GM18868 (cell line): Measurements from ENCODE around the gene CHID1.
A peak's percentile ranks its signal among the peaks of the same experiment; 100 is the strongest.

Source experiments
- ATAC-seq: cut with Tn5 transposase; IDR thresholded peaks from one replicate; pipeline ENCODE4 v1.9.1; 2021; ENCODE audit warnings: mild to moderate bottlenecking, moderate library complexity; ENCODE audit not compliant: unreplicated experiment

The CHID1 gene

DNA sequence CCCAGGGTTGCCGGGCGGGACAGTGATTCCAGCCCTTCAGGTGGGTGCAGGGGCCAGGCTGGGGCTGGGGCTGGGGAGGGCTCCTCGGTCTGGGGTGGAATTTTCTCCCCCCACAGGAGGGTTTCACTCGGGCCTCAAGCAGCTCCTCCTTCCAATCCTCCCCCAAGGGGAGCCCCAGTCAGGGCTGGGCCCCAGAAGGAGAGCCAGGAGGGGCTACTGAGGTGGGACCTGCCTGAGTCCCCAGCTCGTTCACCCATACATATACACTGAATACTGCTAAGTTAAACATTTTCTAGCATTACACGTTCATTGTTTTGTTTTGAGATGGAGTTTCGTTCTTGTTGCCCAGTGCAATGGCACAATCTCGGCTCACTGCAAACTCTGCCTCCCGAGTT is 84.4 kb downstream of the CHID1 start:
- no peak for ATAC-seq

DNA sequence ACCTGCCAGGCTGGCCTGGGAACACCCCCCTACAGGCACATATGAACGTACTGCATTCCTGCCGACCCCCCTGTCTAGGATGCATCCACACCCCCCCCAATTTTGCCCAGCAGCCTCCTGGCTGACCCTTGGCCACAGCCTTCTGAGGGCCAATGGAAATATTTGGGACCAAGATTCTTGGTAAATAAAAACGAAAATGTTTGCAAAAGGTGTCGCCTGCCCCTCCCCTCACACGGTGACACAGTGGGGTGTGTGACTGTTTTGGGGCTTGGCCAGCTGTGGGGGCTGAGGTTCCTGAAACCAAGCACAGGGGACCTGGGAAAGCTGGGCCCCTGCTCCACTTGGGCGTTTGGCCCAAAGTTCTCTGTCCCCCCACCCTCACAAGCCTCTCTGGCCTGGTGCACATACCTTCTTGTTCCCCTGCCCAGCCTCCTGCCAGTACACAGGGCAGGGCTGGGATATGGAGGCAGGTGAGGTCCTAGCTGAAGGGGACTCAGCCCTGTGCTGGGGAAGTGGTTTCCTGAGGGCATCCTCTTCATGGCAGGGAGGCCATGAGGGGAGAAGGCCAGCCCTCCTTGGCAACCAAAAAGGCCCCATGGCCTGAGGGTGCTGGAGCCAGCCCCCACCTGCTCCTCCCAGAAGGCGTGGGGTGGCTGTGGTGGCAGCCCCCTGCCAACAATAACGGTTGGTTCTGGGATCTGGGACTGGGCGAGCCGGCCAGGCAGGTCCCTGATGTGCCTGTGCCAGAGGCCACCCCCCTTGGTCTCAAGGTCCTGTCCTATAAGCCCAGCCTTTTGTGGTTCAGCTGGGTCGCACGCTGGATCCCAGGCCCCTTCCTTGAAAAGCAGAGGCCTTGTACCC is 85.0 kb downstream of the CHID1 start:
- ATAC-seq: no peak

DNA sequence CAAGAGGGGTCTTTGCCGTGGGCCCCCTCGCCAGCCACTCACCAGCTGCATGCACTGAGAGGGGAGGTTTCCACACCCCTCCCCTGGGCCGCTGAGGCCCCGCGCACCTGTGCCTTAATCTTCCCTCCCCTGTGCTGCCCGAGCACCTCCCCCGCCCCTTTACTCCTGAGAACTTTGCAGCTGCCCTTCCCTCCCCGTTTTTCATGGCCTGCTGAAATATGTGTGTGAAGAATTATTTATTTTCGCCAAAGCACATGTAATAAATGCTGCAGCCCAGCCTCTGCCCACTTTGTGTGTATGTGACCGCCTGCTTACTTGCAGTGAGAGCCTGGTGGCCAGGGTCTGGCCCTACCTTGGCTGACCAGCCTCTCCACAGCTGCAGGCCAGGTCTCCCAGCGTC is 85.7 kb downstream of the CHID1 start:
- ATAC-seq: no peak

DNA sequence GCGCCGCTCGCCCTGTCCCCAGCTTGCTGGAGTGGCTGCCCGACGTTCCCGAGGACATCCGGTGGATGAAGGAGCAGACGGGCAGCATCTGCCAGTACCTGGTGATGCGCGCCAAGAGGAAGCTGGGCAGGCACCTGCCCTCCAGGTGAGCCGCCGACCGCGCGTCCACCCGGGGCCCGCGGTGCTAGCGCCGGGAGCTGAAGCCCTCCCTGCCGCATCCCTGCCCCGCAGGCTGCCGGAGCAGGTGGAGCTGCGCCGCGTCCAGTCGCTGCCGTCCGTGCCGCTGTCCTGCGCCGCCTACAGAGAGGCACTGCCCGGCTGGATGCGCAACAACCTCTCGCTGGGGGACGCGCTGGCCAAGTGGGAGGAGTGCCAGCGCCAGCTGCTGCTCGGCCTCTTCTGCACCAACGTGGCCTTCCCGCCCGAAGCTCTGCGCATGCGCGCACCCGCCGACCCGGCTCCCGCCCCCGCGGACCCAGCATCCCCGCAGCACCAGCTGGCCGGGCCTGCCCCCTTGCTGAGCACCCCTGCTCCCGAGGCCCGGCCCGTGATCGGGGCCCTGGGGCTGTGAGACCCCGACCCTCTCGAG is 86.2 kb downstream of the CHID1 start:
- ATAC-seq: no peak

DNA sequence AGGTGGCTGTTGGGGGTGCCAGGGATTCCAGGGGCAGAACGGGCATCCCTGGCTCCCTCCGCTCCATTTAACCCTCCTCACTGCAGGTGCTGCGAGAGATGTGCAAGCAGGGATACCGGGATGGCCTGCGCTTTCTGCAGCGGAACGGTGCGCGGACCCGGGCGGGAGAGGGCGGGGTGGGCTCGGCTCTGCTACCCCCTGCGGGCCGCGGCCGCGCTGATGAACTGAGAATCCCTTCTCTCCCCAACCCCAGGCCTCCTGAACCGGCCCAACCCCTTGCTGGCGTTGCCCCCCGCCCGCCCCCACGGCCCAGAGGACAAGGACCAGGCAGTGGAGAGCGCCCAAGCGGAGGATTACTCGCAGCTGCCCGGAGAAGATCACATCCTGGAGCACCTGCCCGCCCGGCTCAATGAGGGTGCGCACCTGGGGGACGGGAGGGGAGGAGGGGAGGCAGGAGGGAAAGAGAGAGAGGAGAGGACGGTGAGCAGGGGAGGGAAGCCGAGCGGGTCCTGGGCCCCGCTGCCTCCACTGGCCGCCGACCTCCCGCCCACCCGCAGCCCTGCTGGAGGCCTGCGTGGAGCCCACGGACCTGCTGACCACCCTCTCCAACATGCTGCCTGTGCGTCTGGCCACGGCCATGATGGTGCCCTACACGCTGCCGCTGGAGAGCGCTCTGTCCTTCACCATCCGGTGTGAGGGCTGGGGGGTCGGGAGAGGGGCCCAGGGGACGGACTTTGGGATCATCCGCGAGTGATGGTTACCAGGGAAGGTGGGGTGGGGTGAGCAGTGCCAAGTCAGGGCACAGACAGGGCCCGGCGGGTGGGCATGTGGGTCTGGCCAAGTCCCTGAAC is 86.9 kb downstream of the CHID1 start:
- ATAC-seq: no peak

DNA sequence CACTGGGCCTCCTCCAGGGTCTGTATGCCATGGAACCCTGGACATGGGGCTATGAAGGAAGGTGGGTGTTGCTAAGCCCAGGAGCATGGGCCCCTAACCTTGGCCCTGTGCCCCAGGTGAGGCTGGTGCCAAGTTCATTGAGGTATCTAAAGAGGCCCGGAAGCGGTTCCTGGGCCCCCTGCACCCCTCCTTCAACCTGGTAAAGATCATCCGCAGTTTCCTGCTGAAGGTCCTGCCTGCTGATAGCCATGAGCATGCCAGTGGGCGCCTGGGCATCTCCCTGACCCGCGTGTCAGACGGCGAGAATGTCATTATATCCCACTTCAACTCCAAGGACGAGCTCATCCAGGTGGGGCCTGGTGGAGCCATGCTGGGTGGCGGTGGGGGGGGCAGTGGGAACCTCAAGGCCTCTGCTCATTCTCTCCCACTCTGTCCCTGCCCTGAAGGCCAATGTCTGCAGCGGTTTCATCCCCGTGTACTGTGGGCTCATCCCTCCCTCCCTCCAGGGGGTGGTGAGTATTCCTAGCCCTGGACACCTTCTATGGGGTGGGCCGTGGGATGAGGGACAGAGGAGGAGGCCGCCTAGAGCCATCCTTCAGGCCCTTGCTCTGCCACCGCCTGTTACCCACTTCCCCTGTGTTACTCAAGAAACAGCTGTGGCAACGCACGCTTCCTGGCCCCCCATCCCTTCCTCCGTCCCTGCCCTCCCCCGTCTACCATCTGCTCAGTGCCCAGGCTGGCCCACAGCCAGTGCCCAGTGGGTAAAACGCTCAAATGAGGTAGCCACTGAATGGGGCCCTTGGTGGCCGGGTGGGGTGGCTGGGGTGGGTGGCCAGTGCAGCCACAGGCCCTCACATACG is 88.9 kb downstream of the CHID1 start:
- ATAC-seq: no peak

DNA sequence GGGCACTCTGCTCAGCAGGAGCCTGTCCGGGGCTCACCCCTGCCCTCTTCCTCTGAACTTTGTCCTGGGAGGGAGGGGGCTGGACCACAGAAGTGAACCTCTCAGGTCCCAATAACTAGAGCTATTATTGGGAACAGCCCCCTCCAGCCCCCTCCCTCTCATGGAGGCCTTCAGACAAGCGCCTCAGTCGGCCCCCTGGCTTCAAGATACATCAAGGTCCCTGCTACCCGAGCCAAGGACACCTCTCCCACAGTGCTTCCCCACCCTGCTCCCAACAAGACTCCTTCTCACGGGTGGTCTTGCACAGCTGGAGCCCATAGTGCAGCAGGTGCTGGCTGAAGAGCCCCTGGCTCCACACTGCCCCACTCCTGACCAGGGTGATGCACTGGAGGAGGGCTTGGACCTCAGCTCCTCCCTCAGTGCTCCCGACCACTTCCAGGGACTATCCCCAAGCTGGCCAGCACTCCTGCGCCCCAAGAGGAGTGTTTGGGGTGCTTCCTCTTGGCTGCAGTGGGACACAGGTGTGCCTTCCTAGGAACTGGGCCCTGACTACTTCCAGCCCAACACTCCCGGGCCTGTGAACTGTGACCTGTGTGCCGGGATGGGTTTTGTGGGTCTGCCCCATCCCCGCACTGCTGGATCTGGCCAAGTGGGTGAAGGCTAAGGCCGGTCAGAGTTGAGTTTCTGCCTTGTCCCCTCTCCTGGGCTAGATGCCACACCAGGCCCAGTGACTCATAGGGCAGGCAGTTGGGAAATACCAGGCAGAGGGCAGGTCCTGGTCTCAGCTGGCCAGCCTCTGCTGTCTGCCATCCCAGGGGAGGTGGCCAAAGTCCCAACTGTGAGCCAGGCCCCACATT is 89.7 kb downstream of the CHID1 start:
- no peak for ATAC-seq

DNA sequence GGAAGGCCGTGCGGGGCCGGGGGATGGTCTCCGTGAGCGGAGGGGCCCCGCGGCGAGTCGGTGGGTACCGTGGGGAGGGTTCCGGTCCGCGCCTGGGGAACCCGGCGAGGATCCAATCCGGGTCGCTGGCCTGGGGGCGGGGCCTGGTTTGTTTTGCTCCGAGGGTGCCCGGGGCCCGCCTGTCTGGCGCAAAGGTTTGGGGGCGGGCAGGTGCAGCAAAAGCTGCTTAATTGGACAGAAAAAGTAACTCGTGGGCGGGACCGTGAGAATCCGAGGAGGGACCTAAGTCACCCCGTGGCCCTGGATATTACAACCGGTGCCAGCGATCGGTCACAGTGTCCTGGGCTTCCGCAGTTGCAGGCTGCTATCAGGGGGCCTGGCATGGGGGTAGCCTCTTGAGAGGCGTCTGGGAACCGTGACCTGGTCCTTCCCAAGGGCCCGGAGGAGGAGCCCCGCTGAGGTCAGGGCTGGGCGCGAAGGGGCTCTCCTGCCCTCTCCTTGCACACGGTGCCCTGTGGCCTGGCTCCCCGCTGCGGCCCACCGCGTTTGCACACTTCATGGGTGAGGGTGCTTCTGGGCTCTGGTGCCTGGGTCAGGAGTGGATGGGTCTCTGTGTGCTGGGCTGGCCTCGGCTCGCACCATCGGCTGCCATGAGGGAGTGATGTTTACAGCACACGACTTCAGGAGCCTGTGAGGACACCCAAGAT is 90.5 kb downstream of the CHID1 start:
- ATAC-seq: peak; percentile 66

DNA sequence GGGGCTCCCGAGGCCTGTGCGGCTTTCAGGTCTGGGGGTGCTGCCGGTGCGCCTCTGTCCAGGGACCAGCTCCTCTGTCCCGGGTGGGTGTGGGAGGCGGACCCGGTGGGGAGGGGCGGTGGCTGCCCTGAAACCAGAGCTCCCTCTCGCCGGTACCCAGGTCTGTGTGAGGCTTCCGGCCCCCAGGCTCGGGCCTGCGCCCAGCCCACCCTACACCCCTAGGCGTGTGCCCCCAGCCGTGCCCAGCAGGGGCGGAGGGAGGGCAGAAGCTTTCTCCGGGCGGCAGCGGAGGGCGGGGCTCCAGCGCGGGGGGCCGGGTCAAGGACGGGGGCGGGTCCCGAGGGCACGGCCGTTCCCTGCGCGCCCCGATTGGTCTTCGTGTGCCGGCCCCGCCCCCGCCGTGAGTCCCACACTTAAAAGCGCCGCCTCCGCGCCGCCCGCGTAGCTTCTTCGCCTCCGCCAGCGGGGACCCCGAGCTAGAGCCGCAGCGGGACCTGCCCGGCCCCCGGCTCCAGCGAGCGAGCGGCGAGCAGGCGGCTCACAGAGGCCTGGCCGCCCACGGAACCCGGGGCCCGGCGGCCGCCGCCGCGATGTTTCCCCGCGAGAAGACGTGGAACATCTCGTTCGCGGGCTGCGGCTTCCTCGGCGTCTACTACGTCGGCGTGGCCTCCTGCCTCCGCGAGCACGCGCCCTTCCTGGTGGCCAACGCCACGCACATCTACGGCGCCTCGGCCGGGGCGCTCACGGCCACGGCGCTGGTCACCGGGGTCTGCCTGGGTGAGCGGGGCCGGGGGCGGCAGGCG is 91.3 kb downstream of the CHID1 start:
- peak; percentile 68 for ATAC-seq

DNA sequence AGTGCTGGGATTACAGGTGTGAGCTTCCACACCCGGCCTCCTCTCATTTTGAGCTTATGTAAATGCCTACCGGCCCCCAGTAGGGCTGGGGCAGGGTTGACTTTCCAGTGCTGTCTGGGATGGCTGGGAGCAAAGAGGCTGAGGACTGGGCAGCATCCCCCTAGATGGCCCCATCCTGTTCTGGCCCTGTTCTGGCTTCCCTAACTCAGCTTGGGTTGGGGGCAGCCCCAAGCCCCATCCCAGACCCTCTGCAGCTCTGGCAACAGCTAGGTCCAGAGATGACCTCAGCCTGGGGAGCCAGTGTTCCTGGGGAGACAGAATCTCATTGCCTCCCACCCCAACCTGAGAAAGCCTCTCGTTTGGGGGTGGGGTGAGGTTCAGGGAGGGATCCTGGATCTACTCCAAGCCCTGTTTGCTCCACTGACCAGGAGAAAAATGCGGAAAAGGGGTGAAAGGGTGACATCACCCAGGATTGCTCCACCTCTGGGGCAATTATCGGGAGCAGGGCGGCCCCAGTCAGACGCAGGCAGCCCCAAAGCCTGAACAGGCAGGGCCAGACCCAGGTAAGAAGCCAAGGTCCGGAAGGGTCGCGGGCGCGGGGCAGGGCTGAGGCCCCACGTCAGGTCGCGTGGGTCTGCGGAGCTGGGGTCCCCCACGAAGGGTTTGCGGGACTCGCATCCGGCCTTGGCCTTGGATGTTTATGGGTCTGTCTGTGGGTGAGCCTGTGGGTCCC is 92.0 kb downstream of the CHID1 start, which contains the start of gene PNPLA2:
Gene PNPLA2 (plus strand): TSS at position 519 of the 733 bp plus-strand sequence. CDS start 805 bp downstream, outside the sequence.
- ATAC-seq: no peak
